Vagina (tissue), 2 donors: Measurements from ENCODE around the gene ZGLP1.

Source experiments
- POLR2AphosphoS5 ChIP-seq, 2 donors: sonication (generic); formaldehyde crosslinking; IDR thresholded peaks; one replicate each; pipeline ENCODE4 v1.9.0; 2017; ENCODE audit warnings: antibody characterized with exemption in 2 of 2, mild to moderate bottlenecking in 2 of 2, low read depth in 1 of 2; ENCODE audit not compliant: insufficient read depth in 1 of 2
- TF ChIP-seq, protein P1 (sequence below), 3 experiments: fragments of 450-650 bp in 2 of 3; fragments of 200-600 bp in 1 of 3; sonication (generic) in 1 of 3; IDR thresholded peaks; one replicate each; pipeline ENCODE4 v1.5.1; 2017 to 2019; ENCODE audit warnings: antibody characterized with exemption in 3 of 3, mild to moderate bottlenecking in 2 of 3, moderate library complexity in 2 of 3

DNA sequence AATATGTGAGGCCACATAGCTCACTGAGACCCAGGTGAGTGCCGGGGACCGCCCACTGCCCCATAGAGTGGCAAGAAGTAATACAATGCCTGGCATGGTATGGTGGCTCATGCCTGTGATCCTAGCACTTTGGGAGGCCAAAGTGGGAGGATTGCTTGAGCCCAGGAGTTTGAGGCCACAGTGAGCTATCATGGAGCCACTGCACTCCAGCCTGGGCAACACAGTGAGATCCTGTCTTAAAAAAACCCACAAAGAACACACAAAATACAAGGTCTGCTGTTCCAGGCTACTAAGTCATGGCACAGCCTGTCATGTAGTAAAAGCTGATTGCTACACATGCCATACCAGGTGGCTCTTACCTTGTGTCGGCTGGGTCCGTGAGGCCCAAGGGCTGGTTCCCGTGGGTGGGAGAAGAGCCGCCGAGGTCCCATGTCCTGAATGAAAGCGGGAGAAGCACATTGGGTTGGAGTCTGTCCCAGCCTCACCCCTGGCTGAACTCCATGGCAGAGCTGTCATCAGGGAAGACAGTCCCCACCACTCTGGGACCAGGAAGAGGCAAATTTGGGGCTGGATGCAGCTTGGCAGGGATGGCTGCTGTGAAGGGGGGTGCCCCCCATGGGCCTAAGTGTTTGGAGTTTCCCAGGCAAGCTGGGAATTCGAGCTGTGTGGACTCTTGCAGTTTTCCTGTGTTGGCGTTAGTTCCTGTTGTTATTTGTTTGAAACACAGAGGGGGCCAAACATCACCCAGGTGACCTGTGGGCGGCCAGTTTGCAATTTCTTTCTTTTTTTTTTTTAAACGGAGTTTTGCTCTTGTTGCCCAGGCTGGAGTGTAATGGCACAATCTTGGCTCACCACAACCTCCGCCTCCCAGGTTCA lies 9.4 kb upstream of the ZGLP1 start:
- no peak for TF ChIP-seq POLR2AphosphoS5 (IDR thresholded peaks at IDR 0.05; ENCODE audit: insufficient read depth in 1 of 2, low read depth in 1 of 2)
- TF ChIP-seq, protein P1, sequence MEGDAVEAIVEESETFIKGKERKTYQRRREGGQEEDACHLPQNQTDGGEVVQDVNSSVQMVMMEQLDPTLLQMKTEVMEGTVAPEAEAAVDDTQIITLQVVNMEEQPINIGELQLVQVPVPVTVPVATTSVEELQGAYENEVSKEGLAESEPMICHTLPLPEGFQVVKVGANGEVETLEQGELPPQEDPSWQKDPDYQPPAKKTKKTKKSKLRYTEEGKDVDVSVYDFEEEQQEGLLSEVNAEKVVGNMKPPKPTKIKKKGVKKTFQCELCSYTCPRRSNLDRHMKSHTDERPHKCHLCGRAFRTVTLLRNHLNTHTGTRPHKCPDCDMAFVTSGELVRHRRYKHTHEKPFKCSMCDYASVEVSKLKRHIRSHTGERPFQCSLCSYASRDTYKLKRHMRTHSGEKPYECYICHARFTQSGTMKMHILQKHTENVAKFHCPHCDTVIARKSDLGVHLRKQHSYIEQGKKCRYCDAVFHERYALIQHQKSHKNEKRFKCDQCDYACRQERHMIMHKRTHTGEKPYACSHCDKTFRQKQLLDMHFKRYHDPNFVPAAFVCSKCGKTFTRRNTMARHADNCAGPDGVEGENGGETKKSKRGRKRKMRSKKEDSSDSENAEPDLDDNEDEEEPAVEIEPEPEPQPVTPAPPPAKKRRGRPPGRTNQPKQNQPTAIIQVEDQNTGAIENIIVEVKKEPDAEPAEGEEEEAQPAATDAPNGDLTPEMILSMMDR (IDR thresholded peaks at IDR 0.05) = no peak
